HL-60 (cell line): Measurements from ENCODE around the gene IL1RL1.

Experiments
- CTCF ChIP-seq: IDR thresholded peaks from one replicate; pipeline ENCODE4 v1.5.1; 2011; ENCODE audit warnings: low read length, control low read depth, inconsistent platforms; ENCODE audit not compliant: insufficient read depth
- GABPA ChIP-seq: IDR thresholded peaks from 2 replicates; pipeline ENCODE4 v1.6.1; 2012; ENCODE audit warnings: low read depth
- POLR2AphosphoS5 ChIP-seq: IDR thresholded peaks from 2 replicates; pipeline ENCODE4 v1.6.1; 2012; ENCODE audit warnings: low read depth
- REST ChIP-seq: IDR thresholded peaks from 2 replicates; pipeline ENCODE4 v1.6.1; 2012; ENCODE audit warnings: low read depth; ENCODE audit not compliant: insufficient replicate concordance
- SPI1 ChIP-seq: IDR thresholded peaks from 2 replicates; pipeline ENCODE4 v1.6.1; 2012; ENCODE audit warnings: low read depth, mild to moderate bottlenecking, borderline replicate concordance

DNA sequence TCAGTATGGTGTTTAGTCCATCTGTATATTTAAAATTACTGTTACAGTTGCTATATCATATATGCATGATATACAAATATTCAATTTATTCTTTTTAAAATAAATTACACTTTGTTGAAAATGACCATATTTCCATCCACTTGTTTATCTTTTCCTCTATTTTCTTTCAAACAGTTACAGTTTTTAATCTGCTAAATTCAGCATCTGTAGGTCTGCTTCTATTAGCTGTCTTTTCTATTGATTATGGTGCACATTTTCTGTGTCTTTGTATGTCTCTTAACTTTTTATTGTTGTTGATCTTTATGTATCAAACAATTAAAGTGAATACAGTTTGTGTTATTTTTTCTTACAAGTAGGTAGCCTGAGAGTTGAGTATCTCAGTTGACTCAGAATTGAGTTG lies 72.4 kb downstream of the IL1RL1 start:
- TF ChIP-seq REST = no peak
- TF ChIP-seq CTCF = no peak
- TF ChIP-seq POLR2AphosphoS5 = no peak
- TF ChIP-seq GABPA = no peak
- TF ChIP-seq SPI1 = no peak
